Upper lobe of right lung (tissue), 1 donor: Measurements from ENCODE around the gene DDX52. TPM values are rescaled to one million over a fixed set of nuclear protein-coding genes. Genes with fewer than 3 reads are reported as not detected.

Source experiments
- ATAC-seq: fragments of 200-7000 bp; cut with Tn5 transposase; one replicate; pipeline ENCODE4 v1.9.1; 2020; ENCODE audit warnings: mild to moderate bottlenecking, moderate library complexity
- DNase-seq: peaks from one replicate; pipeline ENCODE4 v3.0.0-alpha.2; 2020
- H3K27ac ChIP-seq: fragments of 200-600 bp; one replicate; pipeline ENCODE4 v1.8.0; 2022
- H3K27me3 ChIP-seq: fragments of 200-600 bp; one replicate; pipeline ENCODE4 v1.8.0; 2022; ENCODE audit warnings: mild to moderate bottlenecking
- H3K36me3 ChIP-seq: fragments of 200-600 bp; one replicate; pipeline ENCODE4 v1.8.0; 2022
- H3K4me1 ChIP-seq: fragments of 200-600 bp; one replicate; pipeline ENCODE4 v1.8.0; 2022
- H3K4me3 ChIP-seq: fragments of 200-600 bp; one replicate; pipeline ENCODE4 v1.8.0; 2022; ENCODE audit warnings: mild to moderate bottlenecking
- H3K9me3 ChIP-seq: fragments of 200-600 bp; one replicate; pipeline ENCODE4 v1.8.0; 2022
- CTCF ChIP-seq: fragments of 200-600 bp; IDR thresholded peaks from one replicate; pipeline ENCODE4 v1.8.0; 2022; ENCODE audit warnings: antibody characterized with exemption
- intact Hi-C: fragments of 100-400 bp; cut with DNase I; formaldehyde crosslinking; loops from one replicate; pipeline ENCODE4 v1.11.0; 2022
- total RNA-seq: library from RNA; stranded (reverse); fragmentation: NEBNext Ultra II Directional; extraction: Animal tissue kit (Norgen Biotek cat#: 25700); gene quantifications from one replicate; pipeline ENCODE4 v1.2.1, GENCODE V29; 2021
- donor health status: DM: no; HTN: yes; CAD: no; lungs with severe emphysema.

DDX52 gene
- total RNA-seq, 1 donor from 2014 or later, result 20.9 TPM

GRCh38 chr17:37662353-37662752 is 19.1 kb upstream of the DDX52 start:
- Histone ChIP-seq H3K27ac (no peak overlapping the region), H3K4me3 (no peak overlapping the region), H3K4me1 (no peaks in the 10 kb centered on the region), H3K9me3 (no peaks in the 10 kb centered on the region), H3K36me3 (no peaks in the 10 kb centered on the region), H3K27me3 (no peaks in the 10 kb centered on the region)
- intact Hi-C loops, result no loop called here
- TF ChIP-seq CTCF, result no peak
- no peak for ATAC-seq
- DNase-seq, result no peak

- no peaks in the 10 kb centered on the region for H3K4me1 ChIP-seq
- no peaks in the 10 kb centered on the region for H3K9me3 ChIP-seq
- intact Hi-C loops, result no loop called here
- DNase-seq, result no peak
- no peak overlapping the region for H3K27ac ChIP-seq
- H3K27me3 ChIP-seq, result no peaks in the 10 kb centered on the region
- no peak for ATAC-seq
- H3K36me3 ChIP-seq, result no peaks in the 10 kb centered on the region
- TF ChIP-seq CTCF, result no peak
- no peak overlapping the region for H3K4me3 ChIP-seq
These were observed 18.3 kb upstream of the DDX52 start for GRCh38 chr17:37661400-37662014.

DNA sequence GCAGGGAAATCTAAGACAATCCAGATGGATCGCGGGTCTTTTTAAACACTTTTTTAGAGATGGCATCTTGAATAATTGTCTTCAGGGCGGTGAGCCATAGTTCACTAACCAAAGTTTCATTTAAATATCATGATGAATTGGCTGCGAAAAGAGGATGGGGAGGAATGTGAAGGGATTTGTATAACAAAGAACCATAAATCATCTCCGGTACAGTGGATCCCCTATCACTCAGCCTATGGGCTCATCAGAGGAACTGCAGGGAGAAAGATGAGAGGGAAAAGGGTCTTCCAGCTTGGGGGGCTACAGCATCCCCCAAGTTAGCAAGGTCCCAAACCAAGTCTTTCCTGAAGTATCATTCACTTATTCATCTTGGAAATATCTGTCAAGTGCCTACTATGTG is 16.7 kb upstream of the DDX52 start:
- intact Hi-C loops, result no loop called here
- Histone ChIP-seq H3K4me3 (no peak overlapping the region), H3K4me1 (no peaks in the 10 kb centered on the region), H3K27ac (no peak overlapping the region), H3K27me3 (peaks cover 2% of the 10 kb centered on the region), H3K36me3 (no peaks in the 10 kb centered on the region), H3K9me3 (no peaks in the 10 kb centered on the region)
- no peak for TF ChIP-seq CTCF
- DNase-seq (no peak), ATAC-seq (no peak)

GRCh38 chr17:37657202-37657601 is 14.0 kb upstream of the DDX52 start:
- DNase-seq, result no peak
- Histone ChIP-seq H3K4me3 (no peak overlapping the region), H3K27ac (no peak overlapping the region), H3K9me3 (no peaks in the 10 kb centered on the region), H3K4me1 (no peaks in the 10 kb centered on the region), H3K36me3 (no peaks in the 10 kb centered on the region), H3K27me3 (peaks cover 5% of the 10 kb centered on the region)
- intact Hi-C loops, result no loop called here
- ATAC-seq, result no peak
- no peak for TF ChIP-seq CTCF

GRCh38 chr17:37651849-37652248 is 8.6 kb upstream of the DDX52 start:
- ATAC-seq (no peak), DNase-seq (no peak)
- H3K27me3 ChIP-seq, result peaks cover 11% of the 10 kb centered on the region
- no peak overlapping the region for H3K27ac ChIP-seq
- no peaks in the 10 kb centered on the region for H3K4me1 ChIP-seq
- intact Hi-C loops, result no loop called here
- no peaks in the 10 kb centered on the region for H3K36me3 ChIP-seq
- no peak overlapping the region for H3K4me3 ChIP-seq
- no peak for TF ChIP-seq CTCF
- H3K9me3 ChIP-seq, result no peaks in the 10 kb centered on the region
